IMR-90 (cell line): ENCODE results near the gene SCFD2.

ENCODE experiments used
- CEBPB ChIP-seq: IDR thresholded peaks from 2 replicates; pipeline ENCODE4 v1.6.1; 2012; ENCODE audit warnings: low read depth, low read length, improper control_type of control experiment
- MAZ ChIP-seq: IDR thresholded peaks from 2 replicates; pipeline ENCODE4 v1.6.1; 2012; ENCODE audit warnings: low read depth, mild to moderate bottlenecking, low read length, improper control_type of control experiment, moderate library complexity, borderline replicate concordance
- POLR2A ChIP-seq: IDR thresholded peaks from 2 replicates; pipeline ENCODE4 v1.6.1; 2012; ENCODE audit warnings: mild to moderate bottlenecking, low read depth, low read length
- SMC3 ChIP-seq: fragments of 150-350 bp; IDR thresholded peaks from 2 replicates; pipeline ENCODE4 v1.6.1; 2016; ENCODE audit warnings: low read depth, mild to moderate bottlenecking, antibody characterized with exemption, low read length, moderate library complexity
- TF ChIP-seq, protein P1 (sequence below): conservative IDR thresholded peaks from 2 replicates; pipeline ENCODE4 v1.5.1; 2012; ENCODE audit warnings: mild to moderate bottlenecking, low read depth, low read length, improper control_type of control experiment
- TF ChIP-seq, protein P2 (sequence below): fragments of 150-350 bp; IDR thresholded peaks from 2 replicates; pipeline ENCODE4 v1.6.1; 2017; ENCODE audit warnings: mild to moderate bottlenecking, antibody characterized with exemption, low read length, low read depth

DNA sequence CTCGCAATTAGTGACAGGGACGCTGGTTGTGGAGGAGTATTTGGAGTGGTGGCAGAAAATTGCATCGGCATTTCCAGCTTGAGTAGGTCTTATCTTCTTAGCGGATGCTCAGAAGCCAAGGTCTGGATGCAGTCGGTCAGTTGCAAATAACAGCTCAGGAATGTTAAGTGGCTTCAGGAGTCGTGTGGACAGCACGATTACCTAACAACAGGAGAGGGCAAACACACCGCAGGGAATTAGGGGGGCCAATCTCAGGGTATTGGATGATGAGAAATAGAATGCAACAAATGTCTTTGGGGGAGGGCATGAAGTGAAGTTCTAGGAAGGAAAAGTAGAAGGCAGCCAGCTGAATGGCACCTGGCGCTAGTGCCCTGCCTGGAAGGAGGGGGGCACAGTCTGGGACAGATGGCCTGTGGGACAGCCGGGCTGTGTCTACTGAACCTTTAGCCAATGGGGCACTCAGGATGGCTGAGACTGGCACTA, 492.0 kb downstream of the SCFD2 start:
- no peak for TF ChIP-seq SMC3
- no peak for TF ChIP-seq MAZ
- TF ChIP-seq, protein P1, sequence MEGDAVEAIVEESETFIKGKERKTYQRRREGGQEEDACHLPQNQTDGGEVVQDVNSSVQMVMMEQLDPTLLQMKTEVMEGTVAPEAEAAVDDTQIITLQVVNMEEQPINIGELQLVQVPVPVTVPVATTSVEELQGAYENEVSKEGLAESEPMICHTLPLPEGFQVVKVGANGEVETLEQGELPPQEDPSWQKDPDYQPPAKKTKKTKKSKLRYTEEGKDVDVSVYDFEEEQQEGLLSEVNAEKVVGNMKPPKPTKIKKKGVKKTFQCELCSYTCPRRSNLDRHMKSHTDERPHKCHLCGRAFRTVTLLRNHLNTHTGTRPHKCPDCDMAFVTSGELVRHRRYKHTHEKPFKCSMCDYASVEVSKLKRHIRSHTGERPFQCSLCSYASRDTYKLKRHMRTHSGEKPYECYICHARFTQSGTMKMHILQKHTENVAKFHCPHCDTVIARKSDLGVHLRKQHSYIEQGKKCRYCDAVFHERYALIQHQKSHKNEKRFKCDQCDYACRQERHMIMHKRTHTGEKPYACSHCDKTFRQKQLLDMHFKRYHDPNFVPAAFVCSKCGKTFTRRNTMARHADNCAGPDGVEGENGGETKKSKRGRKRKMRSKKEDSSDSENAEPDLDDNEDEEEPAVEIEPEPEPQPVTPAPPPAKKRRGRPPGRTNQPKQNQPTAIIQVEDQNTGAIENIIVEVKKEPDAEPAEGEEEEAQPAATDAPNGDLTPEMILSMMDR, result no peak
- no peak for TF ChIP-seq POLR2A
- TF ChIP-seq CEBPB, result no peak
- TF ChIP-seq, protein P2, sequence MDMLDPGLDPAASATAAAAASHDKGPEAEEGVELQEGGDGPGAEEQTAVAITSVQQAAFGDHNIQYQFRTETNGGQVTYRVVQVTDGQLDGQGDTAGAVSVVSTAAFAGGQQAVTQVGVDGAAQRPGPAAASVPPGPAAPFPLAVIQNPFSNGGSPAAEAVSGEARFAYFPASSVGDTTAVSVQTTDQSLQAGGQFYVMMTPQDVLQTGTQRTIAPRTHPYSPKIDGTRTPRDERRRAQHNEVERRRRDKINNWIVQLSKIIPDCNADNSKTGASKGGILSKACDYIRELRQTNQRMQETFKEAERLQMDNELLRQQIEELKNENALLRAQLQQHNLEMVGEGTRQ, result no peak
